HG03103 (cell line): ENCODE data around the gene CDC27.
"Not testable (repeated sequence)": the region's sequence is repeated elsewhere in the genome, so short reads cannot be mapped to it uniquely, and the experiment has no call there.

ENCODE experiments used
- ATAC-seq: cut with Tn5 transposase; IDR thresholded peaks from one replicate; pipeline ENCODE4 v1.9.1; 2021; ENCODE audit warnings: low read depth; ENCODE audit not compliant: unreplicated experiment

Gene CDC27

GRCh38 chr17:47199627-47200324, 10.7 kb upstream of the CDC27 start:
- ATAC-seq = no peak

- no peak for ATAC-seq
Measured at GRCh38 chr17:47197821-47198220, 8.7 kb upstream of the CDC27 start.

- no peak for ATAC-seq
Measured at GRCh38 chr17:47193931-47194511, 4.9 kb upstream of the CDC27 start.

- ATAC-seq = no peak
Measured at GRCh38 chr17:47192554-47192953, 3.5 kb upstream of the CDC27 start.

GRCh38 chr17:47190770-47191169, 1.7 kb upstream of the CDC27 start:
- no peak for ATAC-seq

GRCh38 chr17:47190243-47190642, 1.1 kb upstream of the CDC27 start:
- ATAC-seq = no peak

- ATAC-seq = no peak
Measured at GRCh38 chr17:47189732-47190237, 690 bp upstream of the CDC27 start.

- no peak for ATAC-seq
Measured at GRCh38 chr17:47188271-47188875, 722 bp downstream of the CDC27 start.

GRCh38 chr17:47184681-47185080, 4.4 kb downstream of the CDC27 start:
- ATAC-seq = no peak

GRCh38 chr17:47180988-47181387, 8.1 kb downstream of the CDC27 start:
- not testable (repeated sequence) for ATAC-seq

GRCh38 chr17:47180337-47180736, 8.8 kb downstream of the CDC27 start:
- ATAC-seq = no peak

GRCh38 chr17:47179141-47179540, 10.0 kb downstream of the CDC27 start:
- ATAC-seq = no peak

GRCh38 chr17:47177261-47177660, 11.8 kb downstream of the CDC27 start:
- ATAC-seq = no peak

- ATAC-seq = no peak
Measured at GRCh38 chr17:47176389-47176826, 12.7 kb downstream of the CDC27 start.

GRCh38 chr17:47174823-47175222, 14.3 kb downstream of the CDC27 start:
- ATAC-seq = not testable (repeated sequence)

- ATAC-seq = no peak
Measured at GRCh38 chr17:47172696-47173565, 16.2 kb downstream of the CDC27 start.

- ATAC-seq = no peak
Measured at GRCh38 chr17:47170710-47171109, 18.4 kb downstream of the CDC27 start.

- ATAC-seq = not testable (repeated sequence)
Measured at GRCh38 chr17:47168896-47169295, 20.2 kb downstream of the CDC27 start.

- not testable (repeated sequence) for ATAC-seq
Measured at GRCh38 chr17:47166854-47167253, 22.2 kb downstream of the CDC27 start.

- ATAC-seq = no peak
Measured at GRCh38 chr17:47165137-47165536, 24.0 kb downstream of the CDC27 start.

GRCh38 chr17:47164263-47164662, 24.8 kb downstream of the CDC27 start:
- no peak for ATAC-seq
